Endothelial cell (in vitro differentiated cells): Measurements from ENCODE around the gene REN. TPM values are rescaled to one million over a fixed set of nuclear protein-coding genes. Genes with fewer than 3 reads are reported as not detected.

Source experiments
- DNase-seq: peaks from one replicate; pipeline ENCODE4 v3.0.0; 2021; ENCODE audit warnings: low spot score
- H3K27ac Mint-ChIP-seq: one replicate; pipeline ENCODE4 v1.8.0; 2021; ENCODE audit warnings: mixed read lengths, inconsistent platforms; ENCODE audit not compliant: unreplicated experiment
- H3K27me3 Mint-ChIP-seq: one replicate; pipeline ENCODE4 v1.8.0; 2021; ENCODE audit warnings: mild to moderate bottlenecking, moderate library complexity, mixed read lengths, inconsistent platforms; ENCODE audit not compliant: unreplicated experiment
- H3K36me3 Mint-ChIP-seq: one replicate; pipeline ENCODE4 v1.8.0; 2021; ENCODE audit warnings: mild to moderate bottlenecking, low read depth, mixed read lengths, inconsistent platforms; ENCODE audit not compliant: unreplicated experiment
- H3K4me1 Mint-ChIP-seq: one replicate; pipeline ENCODE4 v1.8.0; 2021; ENCODE audit warnings: mild to moderate bottlenecking, mixed read lengths, inconsistent platforms; ENCODE audit not compliant: unreplicated experiment
- H3K4me3 Mint-ChIP-seq: one replicate; pipeline ENCODE4 v1.8.0; 2021; ENCODE audit warnings: mild to moderate bottlenecking, mixed read lengths, inconsistent platforms; ENCODE audit not compliant: unreplicated experiment
- H3K9me3 Mint-ChIP-seq: one replicate; pipeline ENCODE4 v1.8.0; 2021; ENCODE audit warnings: mixed read lengths, inconsistent platforms; ENCODE audit not compliant: unreplicated experiment
- long read RNA-seq: library from polyadenylated mRNA; unstranded; transcript quantifications from one replicate; pipeline ENCODE4 v2.0.0, GENCODE V29; 2020; ENCODE audit not compliant: unreplicated experiment
- total RNA-seq: library from RNA; stranded (reverse); fragmentation: NEBNext Ultra II Directional; extraction: Animal tissue kit (Norgen Biotek cat#: 25700); gene quantifications from one replicate; pipeline ENCODE4 v1.2.1, GENCODE V29; 2021; ENCODE audit not compliant: unreplicated experiment
- TF ChIP-seq, protein P1 (sequence below): fragments of 200-600 bp; sonication (generic); IDR thresholded peaks from one replicate; pipeline ENCODE4 v1.5.0; 2021; ENCODE audit warnings: antibody characterized with exemption; ENCODE audit not compliant: unreplicated experiment

REN gene
- not detected for total RNA-seq
- long read RNA-seq: 0 reads

DNA sequence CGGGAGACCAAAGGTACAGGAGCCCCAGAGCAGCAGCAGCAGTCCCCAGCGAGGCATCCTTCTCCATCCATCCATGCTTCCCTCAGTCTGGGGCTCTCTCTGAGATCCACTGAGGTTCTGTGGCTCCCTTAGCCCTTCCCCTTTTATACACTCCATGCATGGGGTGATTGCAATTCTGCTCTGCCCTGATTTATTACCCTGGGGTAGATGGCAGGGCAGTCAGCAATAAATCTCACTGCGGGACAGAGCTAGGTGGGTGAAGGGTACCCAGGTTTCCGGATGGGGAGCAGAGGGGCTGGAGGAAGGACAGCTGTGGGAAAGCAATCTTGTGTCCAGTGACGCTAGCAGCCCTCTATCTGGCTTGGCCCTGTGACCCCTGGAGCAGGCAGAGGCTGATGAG is at the start of gene REN:
TSS of gene REN (minus strand) at position 119 of the 400 bp plus-strand sequence. CDS start at position 75, 44 bp downstream.
- Mint-ChIP-seq H3K36me3 (no peaks in the 10 kb centered on the region), H3K9me3 (peaks cover 7% of the 10 kb centered on the region), H3K4me3 (no peak within 1 kb of the TSS), H3K4me1 (peaks cover 9% of the 10 kb centered on the region), H3K27ac (no peak within 1 kb of the TSS), H3K27me3 (no peaks in the 10 kb centered on the region)
- no peak for DNase-seq
- TF ChIP-seq, protein P1, sequence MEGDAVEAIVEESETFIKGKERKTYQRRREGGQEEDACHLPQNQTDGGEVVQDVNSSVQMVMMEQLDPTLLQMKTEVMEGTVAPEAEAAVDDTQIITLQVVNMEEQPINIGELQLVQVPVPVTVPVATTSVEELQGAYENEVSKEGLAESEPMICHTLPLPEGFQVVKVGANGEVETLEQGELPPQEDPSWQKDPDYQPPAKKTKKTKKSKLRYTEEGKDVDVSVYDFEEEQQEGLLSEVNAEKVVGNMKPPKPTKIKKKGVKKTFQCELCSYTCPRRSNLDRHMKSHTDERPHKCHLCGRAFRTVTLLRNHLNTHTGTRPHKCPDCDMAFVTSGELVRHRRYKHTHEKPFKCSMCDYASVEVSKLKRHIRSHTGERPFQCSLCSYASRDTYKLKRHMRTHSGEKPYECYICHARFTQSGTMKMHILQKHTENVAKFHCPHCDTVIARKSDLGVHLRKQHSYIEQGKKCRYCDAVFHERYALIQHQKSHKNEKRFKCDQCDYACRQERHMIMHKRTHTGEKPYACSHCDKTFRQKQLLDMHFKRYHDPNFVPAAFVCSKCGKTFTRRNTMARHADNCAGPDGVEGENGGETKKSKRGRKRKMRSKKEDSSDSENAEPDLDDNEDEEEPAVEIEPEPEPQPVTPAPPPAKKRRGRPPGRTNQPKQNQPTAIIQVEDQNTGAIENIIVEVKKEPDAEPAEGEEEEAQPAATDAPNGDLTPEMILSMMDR: no peak

GRCh38 chr1:204213668-204214662 is 47.8 kb upstream of the REN start, which contains the start of gene GOLT1A:
Gene GOLT1A, minus strand, starts transcription at chr1:204213988. Its CDS starts 82 bp downstream, at chr1:204213906.
- Mint-ChIP-seq H3K4me3 (peak within 1 kb of the TSS; percentile 70), H3K27me3 (peaks cover 3% of the 10 kb centered on the region), H3K9me3 (no peaks in the 10 kb centered on the region), H3K27ac (no peak within 1 kb of the TSS), H3K36me3 (no peaks in the 10 kb centered on the region), H3K4me1 (peaks cover 3% of the 10 kb centered on the region)
- peak; percentile 60 for DNase-seq
- TF ChIP-seq, protein P1: peak; percentile 46

DNA sequence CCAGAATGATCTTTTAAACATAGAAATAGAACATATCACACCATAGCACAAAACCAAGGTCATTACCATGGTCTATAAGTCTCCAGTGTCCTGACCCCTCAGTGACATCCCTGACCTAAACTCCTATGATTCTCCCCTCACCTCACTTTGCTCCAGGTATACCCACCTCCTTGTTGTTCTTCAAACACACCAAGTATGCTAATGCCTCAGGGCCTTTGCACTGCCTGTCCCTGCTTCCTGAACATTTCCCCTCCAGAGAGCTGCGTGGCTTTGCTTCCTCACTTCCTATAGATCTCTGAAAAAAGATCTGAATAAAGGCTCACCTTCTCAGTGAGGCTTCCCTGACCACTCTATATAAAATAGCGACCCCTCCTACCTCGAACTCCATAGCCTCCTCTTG is 46.6 kb upstream of the REN start:
- Mint-ChIP-seq H3K27me3 (peaks cover 3% of the 10 kb centered on the region), H3K27ac (no peak overlapping the region), H3K4me1 (peaks cover 4% of the 10 kb centered on the region), H3K36me3 (no peaks in the 10 kb centered on the region), H3K4me3 (no peak overlapping the region), H3K9me3 (no peaks in the 10 kb centered on the region)
- TF ChIP-seq, protein P1: no peak
- no peak for DNase-seq

GRCh38 chr1:204211046-204211445 is 44.9 kb upstream of the REN start:
- Mint-ChIP-seq H3K4me3 (no peak overlapping the region), H3K27ac (no peak overlapping the region), H3K27me3 (peaks cover 3% of the 10 kb centered on the region), H3K4me1 (peaks cover 6% of the 10 kb centered on the region), H3K36me3 (no peaks in the 10 kb centered on the region), H3K9me3 (no peaks in the 10 kb centered on the region)
- DNase-seq: no peak
- TF ChIP-seq, protein P1: no peak
